BJ (cell line): ENCODE results near the gene SIRT2. TPM values are rescaled to one million over a fixed set of nuclear protein-coding genes. Genes with fewer than 3 reads are reported as not detected.

ENCODE experiments used
- CTCF ChIA-PET: fragments of 350-600 bp; formaldehyde crosslinking; extraction: SDS; loops from one replicate; lab custom pipeline; 2021; ENCODE audit warnings: antibody characterized with exemption, inconsistent platforms; lab: Yijun Ruan, JAX
- POLR2A ChIA-PET: fragments of 300-600 bp; sonication (Branson Sonifier 250); formaldehyde crosslinking; extraction: SDS; loops from one replicate; lab custom pipeline; 2021; ENCODE audit warnings: antibody characterized with exemption; lab: Charles Lee
- DNase-seq: peaks from one replicate; pipeline ENCODE4 v3.0.0-alpha.2; 2011; ENCODE audit warnings: low read depth
- H3K27me3 ChIP-seq: 2 replicates; pipeline ENCODE4 v1.6.0; 2011; ENCODE audit warnings: low read length; ENCODE audit not compliant: control insufficient read depth, insufficient read depth
- H3K36me3 ChIP-seq: 2 replicates; pipeline ENCODE4 v1.5.1; 2011; ENCODE audit warnings: low read length; ENCODE audit not compliant: control insufficient read depth, insufficient read depth
- H3K4me3 ChIP-seq: 2 replicates; pipeline ENCODE4 v1.5.1; 2011; ENCODE audit warnings: low read depth, mild to moderate bottlenecking, control low read depth, low read length
- CTCF ChIP-seq: IDR thresholded peaks from 2 replicates; pipeline ENCODE4 v1.5.1; 2011; ENCODE audit warnings: low read depth, mild to moderate bottlenecking, control low read depth, inconsistent platforms, low read length, moderate library complexity; ENCODE audit not compliant: insufficient read depth
- polyA plus RNA-seq: library from polyadenylated mRNA; depleted of rRNA; stranded (reverse); fragments of >200 nt; gene quantifications from 2 replicates; pipeline ENCODE4 v1.2.3, GENCODE V29; 2011

SIRT2 gene
- polyA plus RNA-seq, 1 experiment, result 71.8 TPM

- peak; percentile 47 for TF ChIP-seq CTCF
- H3K27me3 ChIP-seq, result no peaks in the 10 kb centered on the region
- DNase-seq, result no peak
- CTCF ChIA-PET, result interaction anchor here (0.6 to 3.3 kb wide), 7 partner anchors 11 to 417 kb away, joined by 3 to 16 read pairs (median 4); no protein-coding TSS in a partner anchor
- H3K4me3 ChIP-seq, result no peak overlapping the region
- POLR2A ChIA-PET, result interaction anchor here (0.6 kb wide), 1 partner anchor 83 kb away, joined by 3 read pairs; no protein-coding TSS in a partner anchor
- peaks cover 5% of the 10 kb centered on the region for H3K36me3 ChIP-seq
Observed at GRCh38 chr19:38932425-38933179, 33.2 kb upstream of the SIRT2 start.

- POLR2A ChIA-PET, result interaction anchor here (0.6 kb wide), 1 partner anchor 596 kb away, joined by 5 read pairs; the partner anchor contains the start of gene CATSPERG
- CTCF ChIA-PET, result interaction anchor here (0.6 to 3.3 kb wide), 7 partner anchors 8 to 416 kb away, joined by 3 to 16 read pairs (median 8); no protein-coding TSS in a partner anchor
- peak overlapping the region; percentile 88 for H3K4me3 ChIP-seq
- DNase-seq, result no peak
- no peaks in the 10 kb centered on the region for H3K27me3 ChIP-seq
- TF ChIP-seq CTCF, result no peak
- H3K36me3 ChIP-seq, result peaks cover 5% of the 10 kb centered on the region
Observed at GRCh38 chr19:38931521-38931793, 32.0 kb upstream of the SIRT2 start.

- Histone ChIP-seq H3K4me3 (peak within 1 kb of the TSS; percentile 88), H3K27me3 (no peaks in the 10 kb centered on the region), H3K36me3 (peaks cover 5% of the 10 kb centered on the region)
- no peak for TF ChIP-seq CTCF
- DNase-seq, result peak; percentile 95
- POLR2A ChIA-PET, result interaction anchor here (0.6 to 1.4 kb wide), 2 partner anchors 411 to 595 kb away, joined by 5 to 6 read pairs; partner anchors contain the start of genes CATSPERG and SAMD4B
- CTCF ChIA-PET, result interaction anchor here (0.6 to 3.3 kb wide), 48 partner anchors 9 to 557 kb away, joined by 3 to 18 read pairs (median 4); partner anchors contain the start of genes EIF3K, FAM98C, NFKBIB and PSMD8
Observed at GRCh38 chr19:38930776-38931520, 31.5 kb upstream of the SIRT2 start, which contains the start of gene MRPS12. Gene MRPS12, plus strand, starts transcription at chr19:38930944. Its CDS starts 351 bp downstream, at chr19:38931295.

- peaks cover 7% of the 10 kb centered on the region for H3K36me3 ChIP-seq
- TF ChIP-seq CTCF, result peak; percentile 100
- no peaks in the 10 kb centered on the region for H3K27me3 ChIP-seq
- POLR2A ChIA-PET, result interaction anchor here (1.4 kb wide), 1 partner anchor 412 kb away, joined by 6 read pairs; the partner anchor contains the start of gene SAMD4B
- peak within 1 kb of the TSS; percentile 88 for H3K4me3 ChIP-seq
- peak; percentile 52 for DNase-seq
- CTCF ChIA-PET, result interaction anchor here (0.6 to 3.3 kb wide), 49 partner anchors 9 to 556 kb away, joined by 3 to 18 read pairs (median 4); partner anchors contain the start of genes EIF3K, FAM98C, NFKBIB and PSMD8
Observed at GRCh38 chr19:38929929-38930775, 30.7 kb upstream of the SIRT2 start, which contains the start of gene SARS2. Gene SARS2, minus strand, starts transcription at chr19:38930763. Its CDS starts 27 bp downstream, at chr19:38930736.
